GM12872 (cell line): Measurements from ENCODE around the gene PCDH9.

Experiments
- TF ChIP-seq, protein P1 (sequence below): IDR thresholded peaks from 3 replicates; pipeline ENCODE4 v1.5.1; 2011; ENCODE audit warnings: low read depth, mild to moderate bottlenecking, low read length, moderate library complexity; ENCODE audit not compliant: insufficient read depth

PCDH9 gene

DNA sequence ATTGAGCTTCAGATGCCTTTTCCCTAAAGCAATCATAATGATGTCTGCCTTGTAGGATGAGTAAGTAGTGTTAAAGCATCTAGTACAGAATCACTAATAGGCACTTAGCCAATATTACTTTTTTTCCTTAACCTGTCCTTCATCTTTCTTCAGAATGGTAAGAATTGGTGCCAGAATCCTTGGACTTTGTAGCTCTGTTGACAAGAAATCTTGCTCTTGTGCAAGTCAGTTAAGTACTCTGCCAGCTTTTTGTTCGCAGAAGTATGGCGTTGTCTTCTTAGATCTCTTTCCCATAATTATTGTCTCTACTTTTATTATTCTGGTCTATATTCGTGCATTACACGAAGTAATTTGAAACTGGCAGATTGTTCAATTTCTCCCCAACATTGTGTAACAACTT lies 554.5 kb downstream of the PCDH9 start:
- TF ChIP-seq, protein P1, sequence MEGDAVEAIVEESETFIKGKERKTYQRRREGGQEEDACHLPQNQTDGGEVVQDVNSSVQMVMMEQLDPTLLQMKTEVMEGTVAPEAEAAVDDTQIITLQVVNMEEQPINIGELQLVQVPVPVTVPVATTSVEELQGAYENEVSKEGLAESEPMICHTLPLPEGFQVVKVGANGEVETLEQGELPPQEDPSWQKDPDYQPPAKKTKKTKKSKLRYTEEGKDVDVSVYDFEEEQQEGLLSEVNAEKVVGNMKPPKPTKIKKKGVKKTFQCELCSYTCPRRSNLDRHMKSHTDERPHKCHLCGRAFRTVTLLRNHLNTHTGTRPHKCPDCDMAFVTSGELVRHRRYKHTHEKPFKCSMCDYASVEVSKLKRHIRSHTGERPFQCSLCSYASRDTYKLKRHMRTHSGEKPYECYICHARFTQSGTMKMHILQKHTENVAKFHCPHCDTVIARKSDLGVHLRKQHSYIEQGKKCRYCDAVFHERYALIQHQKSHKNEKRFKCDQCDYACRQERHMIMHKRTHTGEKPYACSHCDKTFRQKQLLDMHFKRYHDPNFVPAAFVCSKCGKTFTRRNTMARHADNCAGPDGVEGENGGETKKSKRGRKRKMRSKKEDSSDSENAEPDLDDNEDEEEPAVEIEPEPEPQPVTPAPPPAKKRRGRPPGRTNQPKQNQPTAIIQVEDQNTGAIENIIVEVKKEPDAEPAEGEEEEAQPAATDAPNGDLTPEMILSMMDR: no peak

DNA sequence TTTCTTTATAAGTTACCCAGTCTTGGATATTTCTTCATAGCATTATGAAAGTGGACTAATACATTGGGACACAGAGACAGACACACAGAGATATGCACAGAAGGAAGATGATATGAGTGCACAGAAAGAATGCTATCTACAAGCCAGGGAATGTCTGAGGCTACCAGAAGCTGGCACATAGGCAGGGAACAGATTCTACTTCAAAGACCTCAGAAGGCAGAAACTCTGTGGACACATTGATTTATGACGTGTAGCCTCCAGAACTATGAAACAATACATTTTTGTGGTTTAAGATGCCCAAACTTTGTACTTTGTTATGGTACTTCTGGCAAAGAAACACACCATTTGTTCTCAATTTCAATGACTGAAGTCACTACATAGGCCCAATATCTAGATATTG lies 556.7 kb downstream of the PCDH9 start:
- TF ChIP-seq, protein P1: no peak

DNA sequence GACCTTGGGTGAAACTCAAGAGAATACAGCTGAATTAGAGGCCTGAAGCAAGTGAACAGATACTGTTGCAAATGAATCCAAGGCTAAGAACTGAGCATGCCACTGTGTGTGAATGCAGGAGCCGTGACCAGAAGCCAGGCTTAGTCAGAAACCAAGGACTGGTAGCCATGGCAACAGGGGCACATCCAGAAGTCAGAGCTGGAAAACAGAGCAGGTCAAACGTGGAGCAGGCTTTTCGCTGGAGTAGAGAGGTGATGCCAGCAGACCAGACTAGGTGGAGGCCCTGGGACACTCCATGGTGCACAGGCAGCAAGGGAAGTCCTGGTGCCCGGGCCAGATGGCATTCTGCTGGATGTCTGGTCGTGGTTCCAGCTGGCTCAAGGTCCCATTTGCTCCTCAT lies 564.1 kb downstream of the PCDH9 start:
- TF ChIP-seq, protein P1: no peak

DNA sequence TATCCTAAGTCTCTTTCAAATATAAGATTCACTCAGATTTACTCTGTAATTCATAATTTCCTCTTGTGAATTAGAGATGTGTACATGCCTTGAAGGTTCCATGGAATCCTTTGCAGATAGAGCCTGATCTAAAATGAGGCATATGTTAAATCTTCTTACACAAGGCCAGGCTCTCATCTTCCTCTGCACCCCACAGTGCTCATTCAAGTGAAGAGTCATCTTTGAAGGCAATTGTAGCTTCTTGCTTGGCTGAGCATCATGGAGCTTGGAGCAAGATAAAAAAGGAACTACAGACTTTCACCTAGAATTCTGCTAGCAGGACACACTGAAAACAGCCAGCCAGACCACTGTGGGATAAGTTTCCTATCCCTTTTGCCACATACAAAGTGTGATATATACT lies 566.4 kb downstream of the PCDH9 start:
- TF ChIP-seq, protein P1: no peak

DNA sequence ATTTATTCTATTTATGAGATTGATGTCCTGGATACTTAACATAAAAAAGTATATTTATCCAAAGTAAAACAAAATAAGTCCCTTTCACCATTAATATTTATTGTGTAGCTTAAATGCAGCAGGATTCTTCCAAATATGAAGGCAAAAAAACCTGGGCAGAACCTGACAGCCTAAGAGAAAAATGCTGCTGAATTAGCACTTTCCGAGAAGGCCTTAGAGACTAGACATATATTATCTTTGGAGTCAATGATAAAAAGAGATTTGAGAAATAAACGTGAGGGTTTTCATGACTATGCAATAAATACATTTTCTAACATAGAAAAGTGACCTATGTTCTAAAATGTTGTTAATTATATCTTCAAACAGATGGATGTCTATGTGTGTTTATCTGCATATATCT lies 566.9 kb downstream of the PCDH9 start:
- TF ChIP-seq, protein P1: no peak

DNA sequence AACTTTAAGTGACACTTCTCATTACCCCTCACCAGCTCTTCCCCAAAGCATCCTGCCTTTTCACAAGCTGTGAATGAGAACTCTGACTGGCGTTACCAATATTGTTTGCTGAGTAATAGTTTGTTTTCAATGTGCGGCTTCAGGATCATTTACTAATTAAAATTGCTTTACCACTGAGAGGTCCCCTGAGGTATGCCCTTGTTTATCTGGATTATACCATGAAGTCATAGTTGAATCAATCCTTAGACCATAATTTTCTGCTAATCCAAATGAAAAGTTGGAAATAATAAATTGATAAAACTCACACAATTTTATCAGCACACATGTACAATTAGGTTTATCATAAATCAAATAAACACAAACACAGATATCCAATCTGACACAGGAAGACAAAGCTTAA lies 568.8 kb downstream of the PCDH9 start:
- TF ChIP-seq, protein P1: no peak

DNA sequence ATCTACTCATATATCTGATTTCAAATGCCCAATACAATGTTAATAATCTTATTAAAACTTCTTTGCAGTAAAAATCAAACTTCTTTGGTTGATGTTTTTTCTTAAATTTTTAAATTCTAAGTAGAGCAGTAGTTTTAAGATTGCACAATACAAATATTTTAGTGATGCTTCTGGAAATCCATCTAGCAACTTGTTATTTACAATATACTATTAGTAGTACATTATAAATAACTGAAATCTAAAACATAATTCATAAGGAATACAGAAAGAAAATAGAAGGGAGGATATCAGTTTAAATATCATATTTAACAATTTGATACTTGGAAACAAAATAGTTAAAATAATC lies 569.7 kb downstream of the PCDH9 start:
- TF ChIP-seq, protein P1: no peak

DNA sequence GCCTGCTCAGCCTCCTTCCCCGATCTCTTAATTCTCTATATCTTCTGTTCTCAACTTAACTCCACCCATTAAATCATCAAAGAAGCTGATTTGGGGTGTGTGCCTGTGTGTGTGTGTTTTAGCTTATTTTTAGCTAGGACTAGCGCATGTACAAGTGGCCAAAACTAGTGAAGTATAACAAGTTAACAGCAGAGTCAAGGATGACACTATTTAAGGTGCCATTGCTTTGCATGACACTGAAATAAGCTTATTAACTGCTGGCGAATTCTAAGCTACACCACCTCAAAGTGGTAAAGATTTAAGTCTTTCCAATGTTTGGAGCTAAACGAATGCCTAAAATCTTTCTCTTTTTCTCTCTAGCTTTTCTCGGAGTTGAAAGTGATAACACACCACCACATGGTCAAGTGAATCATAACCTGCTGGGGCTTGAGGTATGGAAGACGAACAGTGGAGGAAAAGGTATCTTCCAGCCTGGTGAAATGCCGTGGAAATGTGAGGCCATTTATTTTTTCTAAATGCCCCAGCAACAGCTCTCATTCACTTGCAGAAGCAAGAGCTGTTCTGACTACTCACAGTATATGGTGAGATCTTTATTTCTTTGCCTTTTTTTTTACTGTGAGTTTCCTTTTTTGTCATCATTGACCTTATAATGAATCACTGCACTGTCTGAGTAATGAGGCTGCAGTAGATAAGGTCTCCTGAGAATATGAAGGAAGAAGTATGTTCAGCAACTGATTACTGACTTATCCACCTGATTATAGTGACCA lies 570.3 kb downstream of the PCDH9 start:
- TF ChIP-seq, protein P1: no peak
